NCI-H82 (cell line): ENCODE results near the gene SLK.

Experiments used
- DNase-seq: peaks from one replicate; lab custom pipeline; 2025; lab: John Stamatoyannopoulos, UW

SLK gene

GRCh38 chr10:104034401-104035193 lies 67.7 kb downstream of the SLK start:
- DNase-seq = no peak

- no peak for DNase-seq
Measured at GRCh38 chr10:104035194-104036068, 68.5 kb downstream of the SLK start.

GRCh38 chr10:104036069-104036384 lies 69.1 kb downstream of the SLK start:
- DNase-seq = no peak

- no peak for DNase-seq
Measured at GRCh38 chr10:104036518-104037260, 69.7 kb downstream of the SLK start.

- DNase-seq = no peak
Measured at GRCh38 chr10:104037261-104037951, 70.5 kb downstream of the SLK start.

- DNase-seq = no peak
Measured at GRCh38 chr10:104038537-104038936, 71.6 kb downstream of the SLK start.

- no peak for DNase-seq
Measured at GRCh38 chr10:104038958-104039752, 72.2 kb downstream of the SLK start.

- DNase-seq = no peak
Measured at GRCh38 chr10:104040382-104040781, 73.4 kb downstream of the SLK start.

GRCh38 chr10:104040862-104041789 lies 74.2 kb downstream of the SLK start:
- no peak for DNase-seq

- DNase-seq = no peak
Measured at GRCh38 chr10:104041891-104042535, 75.1 kb downstream of the SLK start.

- DNase-seq = no peak
Measured at GRCh38 chr10:104043185-104043830, 76.4 kb downstream of the SLK start.

- no peak for DNase-seq
Measured at GRCh38 chr10:104043854-104044253, 76.9 kb downstream of the SLK start.

GRCh38 chr10:104045151-104046089 lies 78.5 kb downstream of the SLK start:
- peak; percentile 55 for DNase-seq

- no peak for DNase-seq
Measured at GRCh38 chr10:104046651-104047050, 79.7 kb downstream of the SLK start.

GRCh38 chr10:104049504-104050250 lies 82.7 kb downstream of the SLK start:
- no peak for DNase-seq

- no peak for DNase-seq
Measured at GRCh38 chr10:104052431-104052830, 85.5 kb downstream of the SLK start.

GRCh38 chr10:104053201-104053600 lies 86.3 kb downstream of the SLK start:
- no peak for DNase-seq
